HEK293 (cell line): ENCODE data around the gene ITPKC.

Source experiments
- GLIS1 ChIP-seq: fragments of 450-650 bp; formaldehyde crosslinking; IDR thresholded peaks from 2 replicates; pipeline ENCODE4 v1.5.1; 2016; ENCODE audit warnings: missing biosample characterization, missing genetic modification characterization
- IKZF3 ChIP-seq: fragments of 450-650 bp; IDR thresholded peaks from 2 replicates; pipeline ENCODE4 v1.5.0; 2018; ENCODE audit warnings: missing biosample characterization, mild to moderate bottlenecking, missing genetic modification characterization, moderate library complexity
- KLF10 ChIP-seq: fragments of 450-650 bp; IDR thresholded peaks from 2 replicates; pipeline ENCODE4 v1.5.1; 2018; ENCODE audit warnings: missing biosample characterization, mild to moderate bottlenecking, missing genetic modification characterization
- WT1 ChIP-seq: fragments of 450-650 bp; formaldehyde crosslinking; IDR thresholded peaks from 2 replicates; pipeline ENCODE4 v1.5.1; 2016; ENCODE audit warnings: missing biosample characterization, missing genetic modification characterization
- ZBTB49 ChIP-seq: fragments of 450-650 bp; formaldehyde crosslinking; IDR thresholded peaks from 2 replicates; pipeline ENCODE4 v1.5.1; 2016; ENCODE audit warnings: missing biosample characterization, missing genetic modification characterization, low read depth
- ZBTB7A ChIP-seq: fragments of 450-650 bp; formaldehyde crosslinking; IDR thresholded peaks from 2 replicates; pipeline ENCODE4 v1.5.1; 2016; ENCODE audit warnings: low read depth, missing biosample characterization, missing genetic modification characterization
- ZFP3 ChIP-seq: fragments of 450-650 bp; formaldehyde crosslinking; IDR thresholded peaks from 2 replicates; pipeline ENCODE4 v1.5.1; 2016; ENCODE audit warnings: low read depth, missing biosample characterization, missing genetic modification characterization
- ZNF146 ChIP-seq: fragments of 450-650 bp; formaldehyde crosslinking; IDR thresholded peaks from 2 replicates; pipeline ENCODE4 v1.5.1; 2016; ENCODE audit warnings: missing biosample characterization, missing genetic modification characterization
- ZNF16 ChIP-seq: fragments of 450-650 bp; formaldehyde crosslinking; IDR thresholded peaks from 2 replicates; pipeline ENCODE4 v1.5.1; 2016; ENCODE audit warnings: low read depth, missing biosample characterization, missing genetic modification characterization
- ZNF175 ChIP-seq: fragments of 450-650 bp; formaldehyde crosslinking; IDR thresholded peaks from 2 replicates; pipeline ENCODE4 v1.5.1; 2016; ENCODE audit warnings: missing biosample characterization, missing genetic modification characterization
- ZNF202 ChIP-seq: fragments of 450-650 bp; formaldehyde crosslinking; IDR thresholded peaks from 2 replicates; pipeline ENCODE4 v1.5.1; 2016; ENCODE audit warnings: missing biosample characterization, missing genetic modification characterization, borderline replicate concordance
- ZNF221 ChIP-seq: fragments of 450-650 bp; formaldehyde crosslinking; IDR thresholded peaks from 2 replicates; pipeline ENCODE4 v1.5.1; 2017; ENCODE audit warnings: missing biosample characterization, missing genetic modification characterization, borderline replicate concordance
- ZNF239 ChIP-seq: fragments of 450-650 bp; formaldehyde crosslinking; IDR thresholded peaks from 2 replicates; pipeline ENCODE4 v1.5.1; 2016; ENCODE audit warnings: missing biosample characterization, missing genetic modification characterization
- ZNF292 ChIP-seq: fragments of 450-650 bp; formaldehyde crosslinking; IDR thresholded peaks from 2 replicates; pipeline ENCODE4 v1.5.1; 2016; ENCODE audit warnings: low read depth, missing biosample characterization, missing genetic modification characterization, borderline replicate concordance
- ZNF324 ChIP-seq: fragments of 450-650 bp; formaldehyde crosslinking; IDR thresholded peaks from 2 replicates; pipeline ENCODE4 v1.5.1; 2016; ENCODE audit warnings: missing biosample characterization, missing genetic modification characterization
- ZNF398 ChIP-seq: fragments of 450-650 bp; formaldehyde crosslinking; IDR thresholded peaks from 2 replicates; pipeline ENCODE4 v1.5.1; 2017; ENCODE audit warnings: missing biosample characterization, missing genetic modification characterization
- ZNF404 ChIP-seq: fragments of 450-650 bp; formaldehyde crosslinking; IDR thresholded peaks from 2 replicates; pipeline ENCODE4 v1.5.1; 2017; ENCODE audit warnings: missing biosample characterization, missing genetic modification characterization
- ZNF426 ChIP-seq: fragments of 450-650 bp; formaldehyde crosslinking; IDR thresholded peaks from 2 replicates; pipeline ENCODE4 v1.5.1; 2017; ENCODE audit warnings: missing biosample characterization, missing genetic modification characterization, mild to moderate bottlenecking, inconsistent platforms, moderate library complexity
- ZNF48 ChIP-seq: fragments of 450-650 bp; formaldehyde crosslinking; IDR thresholded peaks from 2 replicates; pipeline ENCODE4 v1.5.1; 2016; ENCODE audit warnings: missing biosample characterization, missing genetic modification characterization
- ZNF548 ChIP-seq: fragments of 450-650 bp; formaldehyde crosslinking; IDR thresholded peaks from 2 replicates; pipeline ENCODE4 v1.5.1; 2016; ENCODE audit warnings: missing biosample characterization, missing genetic modification characterization
- ZNF555 ChIP-seq: fragments of 450-650 bp; formaldehyde crosslinking; conservative IDR thresholded peaks from 2 replicates; pipeline ENCODE4 v1.5.1; 2017; ENCODE audit warnings: missing biosample characterization, mild to moderate bottlenecking, missing genetic modification characterization, inconsistent platforms
- ZNF561 ChIP-seq: fragments of 450-650 bp; IDR thresholded peaks from 2 replicates; pipeline ENCODE4 v1.5.1; 2018; ENCODE audit warnings: missing biosample characterization, missing genetic modification characterization, borderline replicate concordance
- ZNF600 ChIP-seq: fragments of 450-650 bp; formaldehyde crosslinking; IDR thresholded peaks from 2 replicates; pipeline ENCODE4 v1.5.1; 2016; ENCODE audit warnings: missing biosample characterization, missing genetic modification characterization
- ZNF629 ChIP-seq: fragments of 450-650 bp; formaldehyde crosslinking; IDR thresholded peaks from 2 replicates; pipeline ENCODE4 v1.5.1; 2017; ENCODE audit warnings: missing biosample characterization, missing genetic modification characterization
- ZNF660 ChIP-seq: fragments of 450-650 bp; IDR thresholded peaks from 2 replicates; pipeline ENCODE4 v1.5.1; 2018; ENCODE audit warnings: missing biosample characterization, mild to moderate bottlenecking, missing genetic modification characterization
- ZNF707 ChIP-seq: fragments of 450-650 bp; formaldehyde crosslinking; IDR thresholded peaks from 2 replicates; pipeline ENCODE4 v1.5.1; 2016; ENCODE audit warnings: missing biosample characterization, missing genetic modification characterization
- ZNF747 ChIP-seq: fragments of 450-650 bp; formaldehyde crosslinking; IDR thresholded peaks from 2 replicates; pipeline ENCODE4 v1.5.1; 2016; ENCODE audit warnings: missing biosample characterization, missing genetic modification characterization
- ZNF768 ChIP-seq: fragments of 450-650 bp; formaldehyde crosslinking; IDR thresholded peaks from 2 replicates; pipeline ENCODE4 v1.5.1; 2018; ENCODE audit warnings: missing biosample characterization, mild to moderate bottlenecking, missing genetic modification characterization
- ZNF791 ChIP-seq: fragments of 450-650 bp; formaldehyde crosslinking; IDR thresholded peaks from 2 replicates; pipeline ENCODE4 v1.5.1; 2016; ENCODE audit warnings: missing biosample characterization, missing genetic modification characterization
- ZNF837 ChIP-seq: fragments of 450-650 bp; formaldehyde crosslinking; IDR thresholded peaks from 2 replicates; pipeline ENCODE4 v1.5.1; 2016; ENCODE audit warnings: missing biosample characterization, missing genetic modification characterization
- ZXDB ChIP-seq: fragments of 450-650 bp; formaldehyde crosslinking; IDR thresholded peaks from 2 replicates; pipeline ENCODE4 v1.5.1; 2016; ENCODE audit warnings: missing biosample characterization, missing genetic modification characterization
- TF ChIP-seq, protein P1 (sequence below): fragments of 450-650 bp; formaldehyde crosslinking; IDR thresholded peaks from 2 replicates; pipeline ENCODE4 v1.5.1; 2016; ENCODE audit warnings: missing biosample characterization, missing genetic modification characterization
- TF ChIP-seq, protein P2 (sequence below): fragments of 450-650 bp; formaldehyde crosslinking; IDR thresholded peaks from 2 replicates; pipeline ENCODE4 v1.5.1; 2016; ENCODE audit warnings: missing biosample characterization, missing genetic modification characterization, low read depth
- TF ChIP-seq, protein P3 (sequence below): fragments of 450-650 bp; formaldehyde crosslinking; IDR thresholded peaks from 2 replicates; pipeline ENCODE4 v1.5.1; 2016; ENCODE audit warnings: missing biosample characterization, missing genetic modification characterization

Gene ITPKC

DNA sequence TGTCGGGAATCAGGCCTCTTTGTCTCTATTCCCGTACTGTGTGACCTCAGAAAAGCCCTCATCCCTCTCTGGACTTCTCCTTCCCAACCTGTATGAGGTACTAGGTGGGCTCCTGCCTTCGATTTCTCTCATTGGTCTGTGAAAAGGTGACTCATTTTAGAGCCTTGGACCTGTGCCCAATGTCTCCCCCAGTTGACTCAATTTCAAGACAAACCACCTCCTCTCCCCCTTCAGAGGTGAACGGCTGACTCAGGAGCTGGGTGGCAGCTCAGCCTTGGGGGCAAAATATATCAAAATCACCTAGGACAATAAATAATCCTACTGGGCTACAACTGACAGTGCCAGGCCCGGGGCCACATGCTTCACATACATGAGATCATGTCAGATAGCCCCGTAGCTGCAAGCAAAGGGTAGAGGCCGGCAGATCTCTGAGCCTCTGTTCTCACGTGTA lies 856 bp upstream of the ITPKC start (continued):
- TF ChIP-seq ZNF629 (peak; percentile 75; the same call in 1 of the 2 replicates), ZFP3 (no peak), GLIS1 (tag by site-specific recombination) (no peak), ZNF324 (tag by site-specific recombination) (no peak; the same call in 1 of the 2 replicates), WT1 (no peak), ZNF561 (no peak), ZNF239 (tag by site-specific recombination) (0 out of 2 replicates have a peak, but pooled peaks have one; percentile 3), ZNF146 (tag by site-specific recombination) (no peak), ZNF837 (no peak), ZNF202 (no peak), ZBTB7A (tag by site-specific recombination) (no peak), ZNF175 (tag by site-specific recombination) (no peak), ZNF707 (tag by site-specific recombination) (no peak), ZXDB (tag by site-specific recombination) (no peak), ZNF404 (tag by site-specific recombination) (no peak), ZBTB49 (tag by site-specific recombination) (no peak), ZNF548 (no peak; the same call in 1 of the 2 replicates), ZNF16 (tag by site-specific recombination) (no peak), ZNF747 (tag by site-specific recombination) (no peak), IKZF3 (no peak), ZNF660 (0 out of 2 replicates have a peak, but pooled peaks have one; percentile 15), ZNF426 (tag by site-specific recombination) (no peak), ZNF600 (tag by site-specific recombination) (no peak), KLF10 (tag by site-specific recombination) (no peak), ZNF768 (0 out of 2 replicates have a peak, but pooled peaks have one; percentile 79), ZNF221 (tag by site-specific recombination) (no peak), ZNF555 (no peak), ZNF791 (tag by site-specific recombination) (0 out of 2 replicates have a peak, but pooled peaks have one; percentile 23), ZNF48 (tag by site-specific recombination) (no peak), ZNF292 (tag by site-specific recombination) (no peak), ZNF398 (tag by site-specific recombination) (peak; percentile 78; the same call in 1 of the 2 replicates)
- TF ChIP-seq, protein P1, sequence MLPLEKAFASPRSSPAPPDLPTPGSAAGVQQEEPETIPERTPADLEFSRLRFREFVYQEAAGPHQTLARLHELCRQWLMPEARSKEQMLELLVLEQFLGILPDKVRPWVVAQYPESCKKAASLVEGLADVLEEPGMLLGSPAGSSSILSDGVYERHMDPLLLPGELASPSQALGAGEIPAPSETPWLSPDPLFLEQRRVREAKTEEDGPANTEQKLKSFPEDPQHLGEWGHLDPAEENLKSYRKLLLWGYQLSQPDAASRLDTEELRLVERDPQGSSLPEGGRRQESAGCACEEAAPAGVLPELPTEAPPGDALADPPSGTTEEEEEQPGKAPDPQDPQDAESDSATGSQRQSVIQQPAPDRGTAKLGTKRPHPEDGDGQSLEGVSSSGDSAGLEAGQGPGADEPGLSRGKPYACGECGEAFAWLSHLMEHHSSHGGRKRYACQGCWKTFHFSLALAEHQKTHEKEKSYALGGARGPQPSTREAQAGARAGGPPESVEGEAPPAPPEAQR: no peak
- TF ChIP-seq, protein P2, sequence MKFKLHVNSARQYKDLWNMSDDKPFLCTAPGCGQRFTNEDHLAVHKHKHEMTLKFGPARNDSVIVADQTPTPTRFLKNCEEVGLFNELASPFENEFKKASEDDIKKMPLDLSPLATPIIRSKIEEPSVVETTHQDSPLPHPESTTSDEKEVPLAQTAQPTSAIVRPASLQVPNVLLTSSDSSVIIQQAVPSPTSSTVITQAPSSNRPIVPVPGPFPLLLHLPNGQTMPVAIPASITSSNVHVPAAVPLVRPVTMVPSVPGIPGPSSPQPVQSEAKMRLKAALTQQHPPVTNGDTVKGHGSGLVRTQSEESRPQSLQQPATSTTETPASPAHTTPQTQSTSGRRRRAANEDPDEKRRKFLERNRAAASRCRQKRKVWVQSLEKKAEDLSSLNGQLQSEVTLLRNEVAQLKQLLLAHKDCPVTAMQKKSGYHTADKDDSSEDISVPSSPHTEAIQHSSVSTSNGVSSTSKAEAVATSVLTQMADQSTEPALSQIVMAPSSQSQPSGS (tag by site-specific recombination): no peak; the same call in 1 of the 2 replicates
- TF ChIP-seq, protein P3, sequence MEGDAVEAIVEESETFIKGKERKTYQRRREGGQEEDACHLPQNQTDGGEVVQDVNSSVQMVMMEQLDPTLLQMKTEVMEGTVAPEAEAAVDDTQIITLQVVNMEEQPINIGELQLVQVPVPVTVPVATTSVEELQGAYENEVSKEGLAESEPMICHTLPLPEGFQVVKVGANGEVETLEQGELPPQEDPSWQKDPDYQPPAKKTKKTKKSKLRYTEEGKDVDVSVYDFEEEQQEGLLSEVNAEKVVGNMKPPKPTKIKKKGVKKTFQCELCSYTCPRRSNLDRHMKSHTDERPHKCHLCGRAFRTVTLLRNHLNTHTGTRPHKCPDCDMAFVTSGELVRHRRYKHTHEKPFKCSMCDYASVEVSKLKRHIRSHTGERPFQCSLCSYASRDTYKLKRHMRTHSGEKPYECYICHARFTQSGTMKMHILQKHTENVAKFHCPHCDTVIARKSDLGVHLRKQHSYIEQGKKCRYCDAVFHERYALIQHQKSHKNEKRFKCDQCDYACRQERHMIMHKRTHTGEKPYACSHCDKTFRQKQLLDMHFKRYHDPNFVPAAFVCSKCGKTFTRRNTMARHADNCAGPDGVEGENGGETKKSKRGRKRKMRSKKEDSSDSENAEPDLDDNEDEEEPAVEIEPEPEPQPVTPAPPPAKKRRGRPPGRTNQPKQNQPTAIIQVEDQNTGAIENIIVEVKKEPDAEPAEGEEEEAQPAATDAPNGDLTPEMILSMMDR: no peak
